ENCODE data around the gene PTPN11. TPM values are rescaled to one million over a fixed set of nuclear protein-coding genes. Genes with fewer than 3 reads are reported as not detected.

Gene PTPN11
- total and polyA plus RNA-seq, 2 of the 13 experiments (the other 11 are each of a cell fraction or from before 2014, with no cell fraction given): 30.0 to 63.5 TPM

- TF ChIP-seq ZNF18 (CRISPR knock-in tag; IDR thresholded peaks at IDR 0.05; ENCODE audit: insufficient replicate concordance) (peak; percentile 53), HOXA3 (CRISPR knock-in tag; IDR thresholded peaks at IDR 0.05) (peak; percentile 59), UBTF (CRISPR knock-in tag; IDR thresholded peaks at IDR 0.05) (no peak), PCBP2 (optimal IDR thresholded peaks at IDR 0.05; ENCODE audit: low read depth, low read length, poor library complexity, severe bottlenecking) (no peak), SMC3 (IDR thresholded peaks at IDR 0.05; ENCODE audit: low read length) (no peak), SALL1 (CRISPR knock-in tag; IDR thresholded peaks at IDR 0.05) (0 out of 2 replicates have a peak, but pooled peaks have one; percentile 16), MED8 (CRISPR knock-in tag; IDR thresholded peaks at IDR 0.05; ENCODE audit: insufficient replicate concordance) (no peak), ZSCAN30 (CRISPR knock-in tag; IDR thresholded peaks at IDR 0.05) (no peak), PCBP1 (IDR thresholded peaks at IDR 0.05; ENCODE audit: borderline replicate concordance, low read depth, low read length) (no peak), ZNF597 (CRISPR knock-in tag; IDR thresholded peaks at IDR 0.05) (no peak), NR2F1 (CRISPR knock-in tag; IDR thresholded peaks at IDR 0.05) (no peak), MAFG (CRISPR knock-in tag; IDR thresholded peaks at IDR 0.05) (no peak), ZNF143 (CRISPR knock-in tag; IDR thresholded peaks at IDR 0.05) (no peak), FOXO1 (CRISPR knock-in tag; IDR thresholded peaks at IDR 0.05) (no peak), SNAPC5 (CRISPR knock-in tag; IDR thresholded peaks at IDR 0.05; ENCODE audit: borderline replicate concordance) (no peak), DNMT3B (CRISPR knock-in tag; conservative IDR thresholded peaks at IDR 0.05) (no peak), RARA (CRISPR knock-in tag; IDR thresholded peaks at IDR 0.05) (peak; percentile 66), NR2F6 (IDR thresholded peaks at IDR 0.05) (0 out of 2 replicates have a peak, but pooled peaks have one; percentile 17), NR2F6 (CRISPR knock-in tag; IDR thresholded peaks at IDR 0.05) (0 out of 2 replicates have a peak, but pooled peaks have one; percentile 50), YEATS4 (CRISPR knock-in tag; IDR thresholded peaks at IDR 0.05; ENCODE audit: borderline replicate concordance) (no peak)
Observed at GRCh38 chr12:112370868-112371510, 47.8 kb upstream of the PTPN11 start (continued).
